Activated T-cell treated with anti-CD3 and anti-CD28 coated beads, Interleukin-2, amount 50 U/mL, for 48 hours (primary cell): Measurements from ENCODE around the gene TCF7.

ENCODE experiments used
- DNase-seq, 2 experiments: peaks; one replicate each; pipeline ENCODE4 v3.0.0-alpha.2; 2020

The TCF7 gene

DNA sequence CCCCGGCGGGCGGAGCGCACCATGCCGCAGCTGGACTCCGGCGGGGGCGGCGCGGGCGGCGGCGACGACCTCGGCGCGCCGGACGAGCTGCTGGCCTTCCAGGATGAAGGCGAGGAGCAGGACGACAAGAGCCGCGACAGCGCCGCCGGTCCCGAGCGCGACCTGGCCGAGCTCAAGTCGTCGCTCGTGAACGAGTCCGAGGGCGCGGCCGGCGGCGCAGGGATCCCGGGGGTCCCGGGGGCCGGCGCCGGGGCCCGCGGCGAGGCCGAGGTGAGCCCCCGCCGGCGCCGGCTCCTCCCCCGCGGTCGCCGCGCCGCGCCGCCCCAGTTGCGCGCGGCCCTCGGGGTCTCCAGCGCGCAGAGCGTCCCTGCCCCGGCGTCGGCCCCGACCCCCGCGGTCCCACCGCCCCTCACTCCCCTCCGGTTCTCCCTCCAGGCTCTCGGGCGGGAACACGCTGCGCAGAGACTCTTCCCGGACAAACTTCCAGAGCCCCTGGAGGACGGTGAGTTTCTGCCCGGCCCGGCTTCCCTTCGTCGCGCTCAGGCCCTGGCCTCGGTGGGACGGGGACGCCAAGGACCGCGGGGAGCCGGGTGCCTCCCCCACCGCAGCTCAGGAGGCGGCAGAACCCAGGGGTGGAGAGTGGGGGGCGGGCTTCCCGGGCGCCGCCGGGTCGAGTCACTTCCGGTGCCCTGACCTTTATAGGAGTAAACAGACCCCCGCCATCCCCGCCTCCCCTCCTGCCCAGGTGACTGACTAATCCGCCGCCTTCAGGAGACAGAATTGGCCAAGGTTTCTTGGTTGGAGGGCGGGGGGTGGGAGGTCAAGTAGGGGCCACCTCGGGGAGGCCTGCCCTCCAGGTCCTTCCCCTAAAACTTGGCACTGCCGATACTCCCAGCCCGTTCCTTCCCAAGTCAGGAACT, 665 bp downstream of the TCF7 start:
- DNase-seq = peak; percentile 78 to 83

- DNase-seq = no peak
Measured at GRCh38 chr5:134115806-134116175, 1.3 kb downstream of the TCF7 start.

- DNase-seq = peak in 1 of 2 experiments; percentile 42
Measured at GRCh38 chr5:134116286-134116685, 1.8 kb downstream of the TCF7 start.

GRCh38 chr5:134116789-134117761, 2.6 kb downstream of the TCF7 start:
- DNase-seq = peak in 1 of 2 experiments; percentile 32

GRCh38 chr5:134118212-134118835, 3.8 kb downstream of the TCF7 start:
- DNase-seq = no peak

GRCh38 chr5:134119720-134120119, 5.2 kb downstream of the TCF7 start:
- peak; percentile 46 to 62 for DNase-seq

GRCh38 chr5:134120386-134121138, 6.1 kb downstream of the TCF7 start:
- peak; percentile 48 for DNase-seq

- DNase-seq = peak in 1 of 2 experiments; percentile 59
Measured at GRCh38 chr5:134122530-134122929, 8.0 kb downstream of the TCF7 start.

DNA sequence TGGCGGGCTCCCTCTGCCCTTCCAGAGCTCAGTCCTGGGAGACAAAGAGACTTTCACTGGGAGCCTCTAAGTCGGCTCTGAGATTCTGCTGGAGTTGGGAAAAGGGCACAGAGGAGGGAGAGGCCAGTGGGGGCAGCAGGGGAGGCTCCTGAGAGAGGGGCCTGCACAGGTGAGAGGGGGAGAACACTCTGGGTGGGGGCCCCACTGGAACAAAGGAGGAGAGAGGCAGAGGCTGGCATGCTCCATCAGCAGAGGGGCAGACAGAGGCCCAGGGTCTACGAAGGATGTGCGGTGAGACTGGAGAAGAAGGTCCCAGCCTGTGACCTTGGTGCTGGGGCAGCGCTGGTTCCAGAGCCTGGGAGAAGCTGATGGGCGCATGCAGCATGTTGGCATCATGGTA, 8.9 kb downstream of the TCF7 start:
- DNase-seq = no peak

DNA sequence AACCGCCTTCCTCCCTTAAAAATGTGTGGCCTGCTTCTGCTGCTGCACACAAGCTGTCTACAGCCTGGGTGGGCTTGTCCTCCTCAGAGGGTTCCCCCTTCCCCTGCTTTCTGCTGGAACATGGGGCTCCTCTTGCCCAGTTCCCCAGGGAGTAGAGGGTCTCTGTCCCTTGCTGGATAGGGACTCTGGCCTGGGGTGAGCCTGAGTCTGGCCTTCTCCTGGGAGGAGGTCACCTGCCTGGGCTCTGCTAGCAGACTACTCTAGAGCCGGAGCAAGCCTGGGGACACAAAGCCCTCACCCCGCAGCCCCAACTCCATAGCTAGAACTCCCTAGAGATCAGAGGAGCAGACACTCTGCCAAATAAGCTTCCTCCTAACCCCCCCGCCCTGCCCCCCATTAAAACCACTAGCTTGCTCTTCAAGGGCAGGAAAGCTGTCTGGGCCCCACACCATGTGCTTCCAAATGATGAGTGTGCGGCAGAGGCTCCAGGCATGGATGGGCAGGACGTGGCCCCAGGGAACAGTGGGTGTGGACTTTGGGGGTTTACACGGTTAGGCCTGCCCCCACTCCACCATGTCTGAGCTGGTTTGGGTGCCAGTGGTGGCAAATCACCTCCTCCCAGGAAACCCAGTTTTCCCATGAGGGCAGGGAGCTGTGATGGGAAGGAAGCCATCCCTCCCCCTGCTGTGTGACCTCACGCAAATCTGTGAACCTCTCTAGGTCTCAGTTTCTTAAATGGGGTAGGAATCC, 10.0 kb downstream of the TCF7 start:
- peak; percentile 54 to 60 for DNase-seq

GRCh38 chr5:134125039-134126015, 10.8 kb downstream of the TCF7 start:
- peak in 1 of 2 experiments; percentile 58 for DNase-seq

DNA sequence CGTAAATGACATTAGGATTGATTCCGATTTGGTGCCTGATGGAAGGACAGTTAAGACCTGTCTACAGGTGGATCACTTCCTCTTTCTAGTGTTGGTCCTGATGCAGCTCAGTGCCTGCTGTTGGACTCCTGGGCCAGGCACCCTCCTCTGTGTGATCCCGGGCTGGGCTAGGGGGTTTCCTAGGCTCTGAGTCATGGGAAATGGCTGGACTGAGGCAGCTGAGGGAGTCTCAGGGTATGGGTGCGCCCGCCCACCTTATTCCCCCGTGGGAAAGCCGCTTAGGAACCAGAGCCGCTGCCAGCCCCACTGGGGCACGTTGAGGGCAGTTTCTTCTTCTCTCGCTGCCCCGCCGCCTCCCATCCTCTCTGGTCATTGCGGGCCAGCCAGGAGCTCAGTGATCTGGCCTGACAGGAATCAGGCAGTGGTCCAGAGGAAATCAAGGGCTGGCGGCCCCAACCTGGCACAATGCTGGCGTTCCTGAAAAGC, 12.9 kb downstream of the TCF7 start:
- DNase-seq = peak in 1 of 2 experiments; percentile 68

- DNase-seq = peak in 1 of 2 experiments; percentile 63
Measured at GRCh38 chr5:134127988-134128647, 13.6 kb downstream of the TCF7 start.

DNA sequence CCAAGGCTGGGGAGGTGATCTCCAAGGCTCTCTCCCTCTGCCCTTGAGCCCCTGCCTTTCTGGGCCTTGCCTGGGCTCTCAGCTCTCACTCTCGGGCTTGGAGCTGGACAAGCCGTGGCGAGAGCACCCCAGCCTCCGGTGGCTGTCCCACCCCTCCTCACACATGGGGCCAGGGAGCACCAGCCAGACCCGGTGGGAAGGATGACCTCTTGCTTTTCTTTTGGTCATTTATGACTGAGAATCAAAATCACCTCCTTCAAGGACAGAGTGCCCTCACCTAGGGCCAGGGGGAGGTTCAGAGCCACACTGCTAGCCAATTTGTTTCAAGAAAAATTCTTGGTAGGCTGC, 14.1 kb downstream of the TCF7 start:
- no peak for DNase-seq

DNA sequence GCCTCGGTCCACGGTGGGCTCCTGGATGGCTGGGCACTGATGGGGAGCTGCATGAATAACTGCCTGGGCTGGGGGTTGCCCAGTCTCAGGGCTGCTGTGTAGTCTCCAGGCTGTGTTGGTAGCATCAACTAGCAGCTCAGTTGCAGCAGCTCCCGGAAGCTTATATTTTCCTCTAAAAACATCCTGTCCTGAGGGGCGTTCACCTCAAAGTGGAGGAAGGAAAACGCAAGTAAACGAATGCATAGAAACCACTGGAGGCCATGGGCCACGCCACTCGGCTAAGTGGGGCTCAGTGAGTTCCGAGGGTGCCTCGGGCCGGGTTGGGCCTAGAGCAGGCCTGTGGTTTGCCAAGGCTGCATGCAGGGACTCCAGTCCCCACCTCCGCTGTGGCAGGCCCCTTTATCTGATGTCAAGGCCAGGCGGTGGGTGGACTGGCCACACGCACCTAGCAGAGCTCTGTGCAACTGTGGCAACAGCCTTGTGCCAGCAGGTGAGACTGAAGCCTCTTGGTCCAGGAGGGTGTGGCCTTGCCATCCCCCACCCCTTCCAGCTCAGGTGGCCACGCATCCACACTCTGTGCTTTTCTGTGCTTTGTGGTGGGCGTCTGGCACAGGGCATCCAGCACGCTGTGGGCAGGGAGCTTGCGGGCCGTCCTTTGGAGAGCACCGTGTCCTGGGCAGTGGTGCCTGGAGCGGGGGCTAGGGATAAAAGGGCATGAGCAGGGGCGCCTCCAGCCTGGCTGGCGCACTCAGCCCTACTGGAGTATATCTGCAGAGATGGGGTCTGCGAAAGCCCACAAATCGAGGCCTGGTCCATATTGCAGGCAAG, 15.1 kb downstream of the TCF7 start:
- no peak for DNase-seq

DNA sequence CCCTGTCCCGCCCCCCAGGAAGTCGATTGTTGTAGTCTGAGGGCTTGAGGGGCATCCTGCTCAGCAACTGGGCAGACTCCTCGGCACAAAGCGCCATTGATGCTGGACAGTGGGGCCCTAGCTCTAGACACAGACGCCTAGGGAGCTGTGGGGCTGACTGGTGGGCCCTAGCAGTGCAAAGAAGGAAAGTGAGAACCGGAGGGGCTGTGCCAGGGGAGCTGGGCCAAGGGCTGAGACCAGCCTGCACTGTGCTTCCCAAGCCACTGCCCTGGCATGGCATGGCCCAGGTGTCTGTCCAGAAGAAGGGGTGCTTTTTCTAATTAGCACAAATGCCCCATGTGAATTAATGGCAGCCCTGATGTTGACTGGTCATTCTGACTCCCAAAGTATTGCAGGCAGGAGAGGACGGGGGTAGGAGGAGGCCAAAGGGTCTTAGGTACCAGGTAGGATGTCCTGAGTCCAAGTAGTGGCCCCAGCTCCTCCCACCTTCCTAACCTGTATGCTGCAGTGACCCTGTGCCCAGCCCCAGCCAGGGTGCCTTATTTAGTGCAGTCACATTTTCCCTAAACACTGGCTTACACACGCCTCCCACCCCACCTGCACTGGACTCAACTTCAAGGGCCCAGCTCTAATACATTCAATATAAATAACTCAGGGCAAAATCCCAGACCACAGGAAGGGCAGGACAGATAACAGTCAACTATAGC, 15.9 kb downstream of the TCF7 start:
- no peak for DNase-seq

DNA sequence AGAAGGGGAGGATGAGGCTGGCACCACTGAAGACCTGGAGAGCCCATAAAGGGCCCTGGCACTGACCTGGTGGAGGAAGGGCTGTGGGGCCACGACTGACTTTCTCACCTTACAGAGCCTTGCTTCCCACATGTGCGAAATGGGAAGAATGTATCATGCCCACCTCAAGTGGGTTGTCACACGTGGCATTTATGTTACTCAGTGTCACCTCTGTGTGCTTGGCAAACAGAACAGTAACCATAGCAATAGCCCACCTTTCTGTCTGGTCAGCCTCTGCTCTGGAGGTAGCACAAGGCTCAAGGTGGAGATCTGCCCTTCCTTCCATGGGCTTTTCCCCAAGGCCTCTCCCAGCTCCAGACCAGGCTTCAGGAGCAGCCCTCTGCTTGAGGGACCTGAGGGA, 16.7 kb downstream of the TCF7 start:
- DNase-seq = peak in 1 of 2 experiments; percentile 68
